Measurements from ENCODE around the gene CUX1. TPM values are rescaled to one million over a fixed set of nuclear protein-coding genes. Genes with fewer than 3 reads are reported as not detected.
"Not testable (repeated sequence)": the region's sequence is repeated elsewhere in the genome, so short reads cannot be mapped to it uniquely, and the experiment has no call there.

The CUX1 gene
- polyA plus RNA-seq, 3 donors from 2014 or later, result 3.1 to 25.9 (median 12.5) TPM

- Mint-ChIP-seq H3K4me1 (peaks cover 0 to 11% of the 10 kb centered on the region in 2 donors), H3K27ac (no peak overlapping the region), H3K27me3 (ENCODE audit: low read depth in 3 of 3) (no peaks in the 10 kb centered on the region), H3K36me3 (peaks cover 18 to 28% (median 25%) of the 10 kb centered on the region in 3 donors), H3K9me3 (no peaks in the 10 kb centered on the region), H3K4me3 (no peak overlapping the region)
- no peak for DNase-seq
Observed at GRCh38 chr7:102117743-102118142, 300.3 kb downstream of the CUX1 start.

GRCh38 chr7:102119213-102119651 is 301.8 kb downstream of the CUX1 start:
- Mint-ChIP-seq H3K27ac (no peak overlapping the region), H3K9me3 (no peaks in the 10 kb centered on the region), H3K36me3 (peaks cover 15 to 26% (median 26%) of the 10 kb centered on the region in 3 donors), H3K27me3 (ENCODE audit: low read depth in 3 of 3) (no peaks in the 10 kb centered on the region), H3K4me1 (peaks cover 0 to 16% of the 10 kb centered on the region in 2 donors), H3K4me3 (no peak overlapping the region)
- no peak for DNase-seq

GRCh38 chr7:102119925-102120324 is 302.5 kb downstream of the CUX1 start:
- H3K4me1 Mint-ChIP-seq, result peaks cover 0 to 19% of the 10 kb centered on the region in 2 donors

GRCh38 chr7:102120666-102121195 is 303.3 kb downstream of the CUX1 start:
- H3K36me3 Mint-ChIP-seq, result peaks cover 8 to 23% (median 21%) of the 10 kb centered on the region in 3 donors
- no peaks in the 10 kb centered on the region for H3K9me3 Mint-ChIP-seq
- H3K27me3 Mint-ChIP-seq (ENCODE audit: low read depth in 3 of 3), result no peaks in the 10 kb centered on the region
- peaks cover 0 to 19% of the 10 kb centered on the region in 2 donors for H3K4me1 Mint-ChIP-seq
- no peak overlapping the region for H3K27ac Mint-ChIP-seq
- no peak for DNase-seq
- H3K4me3 Mint-ChIP-seq, result no peak overlapping the region

More at GRCh38 chr7:102119925-102120324, 302.5 kb downstream of the CUX1 start:
- no peak overlapping the region for H3K4me3 Mint-ChIP-seq
- peaks cover 16 to 29% (median 29%) of the 10 kb centered on the region in 3 donors for H3K36me3 Mint-ChIP-seq
- H3K27me3 Mint-ChIP-seq (ENCODE audit: low read depth in 3 of 3), result no peaks in the 10 kb centered on the region
- DNase-seq, result no peak
- H3K27ac Mint-ChIP-seq, result no peak overlapping the region
- no peaks in the 10 kb centered on the region for H3K9me3 Mint-ChIP-seq

GRCh38 chr7:102122026-102122425 is 304.6 kb downstream of the CUX1 start:
- Mint-ChIP-seq H3K9me3 (no peaks in the 10 kb centered on the region), H3K27ac (no peak overlapping the region), H3K4me1 (peaks cover 4 to 19% of the 10 kb centered on the region in 2 donors), H3K27me3 (ENCODE audit: low read depth in 3 of 3) (no peaks in the 10 kb centered on the region), H3K4me3 (no peak overlapping the region), H3K36me3 (peaks cover 3 to 19% (median 12%) of the 10 kb centered on the region in 3 donors)
- DNase-seq, result no peak

- H3K36me3 Mint-ChIP-seq, result peaks cover 3 to 14% (median 3%) of the 10 kb centered on the region in 3 donors
- peaks cover 0 to 2% (median 0%) of the 10 kb centered on the region in 3 donors for H3K27me3 Mint-ChIP-seq (ENCODE audit: low read depth in 3 of 3)
- no peak overlapping the region for H3K4me3 Mint-ChIP-seq
- no peak overlapping the region for H3K27ac Mint-ChIP-seq
- H3K9me3 Mint-ChIP-seq, result no peaks in the 10 kb centered on the region
- DNase-seq, result no peak
- H3K4me1 Mint-ChIP-seq, result peaks cover 4 to 19% of the 10 kb centered on the region in 2 donors
Observed at GRCh38 chr7:102125127-102125596, 307.7 kb downstream of the CUX1 start.

GRCh38 chr7:102128303-102128702 is 310.9 kb downstream of the CUX1 start:
- Mint-ChIP-seq H3K4me3 (no peak overlapping the region), H3K27me3 (ENCODE audit: low read depth in 3 of 3) (peaks cover 0 to 5% (median 4%) of the 10 kb centered on the region in 3 donors), H3K36me3 (peaks cover 3 to 14% (median 8%) of the 10 kb centered on the region in 3 donors), H3K27ac (no peak overlapping the region), H3K9me3 (no peaks in the 10 kb centered on the region), H3K4me1 (peaks cover 4 to 8% of the 10 kb centered on the region in 2 donors)
- no peak for DNase-seq

GRCh38 chr7:102129636-102130370 is 312.4 kb downstream of the CUX1 start:
- Mint-ChIP-seq H3K27ac (peak overlapping the region in 1 of 6 donors; percentile 50), H3K4me1 (peaks cover 0 to 4% of the 10 kb centered on the region in 2 donors), H3K4me3 (no peak overlapping the region), H3K36me3 (peaks cover 0 to 7% (median 5%) of the 10 kb centered on the region in 3 donors), H3K9me3 (no peaks in the 10 kb centered on the region), H3K27me3 (ENCODE audit: low read depth in 3 of 3) (peaks cover 0 to 5% (median 4%) of the 10 kb centered on the region in 3 donors)
- no peak for DNase-seq

- peaks cover 0 to 5% (median 4%) of the 10 kb centered on the region in 3 donors for H3K27me3 Mint-ChIP-seq (ENCODE audit: low read depth in 3 of 3)
- H3K27ac Mint-ChIP-seq, result peak overlapping the region in 1 of 6 donors; percentile 10
- peaks cover 0 to 7% (median 5%) of the 10 kb centered on the region in 3 donors for H3K36me3 Mint-ChIP-seq
- H3K9me3 Mint-ChIP-seq, result no peaks in the 10 kb centered on the region
- H3K4me1 Mint-ChIP-seq, result no peaks in the 10 kb centered on the region
- peak overlapping the region in 1 of 5 donors; percentile 21 for H3K4me3 Mint-ChIP-seq
- no peak for DNase-seq
Observed at GRCh38 chr7:102132209-102132752, 314.9 kb downstream of the CUX1 start.

GRCh38 chr7:102138676-102139075 is 321.2 kb downstream of the CUX1 start:
- no peak for DNase-seq
- no peak overlapping the region for H3K27ac Mint-ChIP-seq
- H3K4me3 Mint-ChIP-seq, result no peak overlapping the region
- no peaks in the 10 kb centered on the region for H3K27me3 Mint-ChIP-seq (ENCODE audit: low read depth in 3 of 3)
- H3K9me3 Mint-ChIP-seq, result no peaks in the 10 kb centered on the region
- peaks cover 10% of the 10 kb centered on the region in 2 donors for H3K4me1 Mint-ChIP-seq
- H3K36me3 Mint-ChIP-seq, result peaks cover 0 to 9% (median 0%) of the 10 kb centered on the region in 3 donors

- Mint-ChIP-seq H3K27me3 (ENCODE audit: low read depth in 3 of 3) (peaks cover 0 to 5% (median 0%) of the 10 kb centered on the region in 3 donors), H3K27ac (peak overlapping the region in 4 of 6 donors; percentile 1 to 78 (median 63)), H3K36me3 (peaks cover 4 to 6% (median 6%) of the 10 kb centered on the region in 3 donors), H3K4me3 (peak overlapping the region in 4 of 5 donors; percentile 11 to 54 (median 32)), H3K9me3 (no peaks in the 10 kb centered on the region), H3K4me1 (peaks cover 10% of the 10 kb centered on the region in 2 donors)
- no peak for DNase-seq
Observed at GRCh38 chr7:102140952-102141370, 323.5 kb downstream of the CUX1 start.

- H3K27ac Mint-ChIP-seq; DNase-seq; H3K9me3 Mint-ChIP-seq; H3K36me3 Mint-ChIP-seq; H3K27me3 Mint-ChIP-seq (ENCODE audit: low read depth in 3 of 3); H3K4me3 Mint-ChIP-seq: not testable (repeated sequence)
- peaks cover 10% of the 10 kb centered on the region in 2 donors for H3K4me1 Mint-ChIP-seq
Observed at GRCh38 chr7:102142433-102142832, 325.0 kb downstream of the CUX1 start.

GRCh38 chr7:102146122-102146521 is 328.7 kb downstream of the CUX1 start:
- DNase-seq, result no peak
- Mint-ChIP-seq H3K27ac (no peak overlapping the region), H3K9me3 (no peaks in the 10 kb centered on the region), H3K4me3 (no peak overlapping the region), H3K4me1 (peaks cover 3 to 4% of the 10 kb centered on the region in 2 donors), H3K36me3 (peaks cover 0 to 6% (median 4%) of the 10 kb centered on the region in 3 donors), H3K27me3 (ENCODE audit: low read depth in 3 of 3) (peaks cover 0 to 5% (median 0%) of the 10 kb centered on the region in 3 donors)

- H3K4me1 Mint-ChIP-seq, result no peaks in the 10 kb centered on the region
- H3K36me3 Mint-ChIP-seq, result peaks cover 0 to 6% (median 4%) of the 10 kb centered on the region in 3 donors
- no peak overlapping the region for H3K4me3 Mint-ChIP-seq
- peaks cover 0 to 5% (median 0%) of the 10 kb centered on the region in 3 donors for H3K27me3 Mint-ChIP-seq (ENCODE audit: low read depth in 3 of 3)
- no peaks in the 10 kb centered on the region for H3K9me3 Mint-ChIP-seq
- DNase-seq, result no peak
- H3K27ac Mint-ChIP-seq, result no peak overlapping the region
Observed at GRCh38 chr7:102147008-102147407, 329.6 kb downstream of the CUX1 start.

Data from immature natural killer cell (primary cell).